Measurements from ENCODE around the gene MRGPRF. TPM values are rescaled to one million over a fixed set of nuclear protein-coding genes. Genes with fewer than 3 reads are reported as not detected.

Gene MRGPRF
- total RNA-seq, 4 donors from 2014 or later = 34.2 to 67.9 (median 46.3) TPM

DNA sequence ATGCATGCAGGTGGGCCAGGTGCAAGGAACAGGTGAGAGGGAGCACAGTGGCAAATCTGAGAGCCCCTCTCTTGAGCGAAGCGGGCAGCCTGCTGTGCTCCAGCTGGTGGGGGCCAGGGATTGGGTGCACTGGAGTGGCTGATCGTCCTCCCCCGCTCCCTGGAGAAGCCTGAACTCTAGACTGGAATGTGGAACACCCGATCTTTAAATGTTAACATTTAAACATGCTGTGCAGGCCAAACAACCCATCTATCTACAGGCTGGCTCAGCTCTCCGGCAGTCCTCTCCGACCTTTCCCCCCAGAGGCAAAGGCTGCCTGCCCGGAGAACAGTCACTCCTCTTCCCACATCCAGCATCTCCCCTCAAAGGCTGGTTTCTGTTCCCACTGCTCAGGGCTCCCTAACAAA lies 5.1 kb downstream of the MRGPRF start:
- no peak for DNase-seq (ENCODE audit: low spot score in 2 of 2)
- Histone ChIP-seq H3K36me3 (peaks cover 0 to 26% (median 0%) of the 10 kb centered on the region in 3 donors), H3K27me3 (no peaks in the 10 kb centered on the region), H3K4me3 (no peak overlapping the region), H3K9me3 (no peaks in the 10 kb centered on the region), H3K27ac (peak overlapping the region; percentile 71 to 95 (median 84)), H3K4me1 (peaks cover 0 to 75% (median 49%) of the 10 kb centered on the region in 4 donors)
- 15 to 36% methylated on average over 8 of the region's 8 CpGs for WGBS, 2 donors
- TF ChIP-seq POLR2A (IDR thresholded peaks at IDR 0.05) (no peak), EP300 (IDR thresholded peaks at IDR 0.05) (no peak)
- TF ChIP-seq, protein P1, sequence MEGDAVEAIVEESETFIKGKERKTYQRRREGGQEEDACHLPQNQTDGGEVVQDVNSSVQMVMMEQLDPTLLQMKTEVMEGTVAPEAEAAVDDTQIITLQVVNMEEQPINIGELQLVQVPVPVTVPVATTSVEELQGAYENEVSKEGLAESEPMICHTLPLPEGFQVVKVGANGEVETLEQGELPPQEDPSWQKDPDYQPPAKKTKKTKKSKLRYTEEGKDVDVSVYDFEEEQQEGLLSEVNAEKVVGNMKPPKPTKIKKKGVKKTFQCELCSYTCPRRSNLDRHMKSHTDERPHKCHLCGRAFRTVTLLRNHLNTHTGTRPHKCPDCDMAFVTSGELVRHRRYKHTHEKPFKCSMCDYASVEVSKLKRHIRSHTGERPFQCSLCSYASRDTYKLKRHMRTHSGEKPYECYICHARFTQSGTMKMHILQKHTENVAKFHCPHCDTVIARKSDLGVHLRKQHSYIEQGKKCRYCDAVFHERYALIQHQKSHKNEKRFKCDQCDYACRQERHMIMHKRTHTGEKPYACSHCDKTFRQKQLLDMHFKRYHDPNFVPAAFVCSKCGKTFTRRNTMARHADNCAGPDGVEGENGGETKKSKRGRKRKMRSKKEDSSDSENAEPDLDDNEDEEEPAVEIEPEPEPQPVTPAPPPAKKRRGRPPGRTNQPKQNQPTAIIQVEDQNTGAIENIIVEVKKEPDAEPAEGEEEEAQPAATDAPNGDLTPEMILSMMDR (IDR thresholded peaks at IDR 0.05) = no peak

GRCh38 chr11:69006816-69007215 lies 6.2 kb downstream of the MRGPRF start:
- peaks cover 0 to 77% (median 54%) of the 10 kb centered on the region in 4 donors for H3K4me1 ChIP-seq
- DNase-seq (ENCODE audit: low spot score in 2 of 2) = no peak
- H3K27ac ChIP-seq = peak overlapping the region in 2 of 4 donors; percentile 86 to 95
- H3K4me3 ChIP-seq = no peak overlapping the region
- TF ChIP-seq POLR2A (IDR thresholded peaks at IDR 0.05) (no peak), EP300 (IDR thresholded peaks at IDR 0.05) (no peak)
- TF ChIP-seq, protein P1 (IDR thresholded peaks at IDR 0.05) = no peak
- H3K36me3 ChIP-seq = peaks cover 0 to 26% (median 0%) of the 10 kb centered on the region in 3 donors
- H3K9me3 ChIP-seq = no peaks in the 10 kb centered on the region
- WGBS, 2 donors = 82 to 89% methylated on average over 12 of the region's 12 CpGs
- no peaks in the 10 kb centered on the region for H3K27me3 ChIP-seq

- WGBS, 2 donors = 93% methylated on average over 43 to 47 of the region's 48 CpGs
- peak in 1 of 2 donors; percentile 12 for DNase-seq (ENCODE audit: low spot score in 2 of 2)
- H3K4me1 ChIP-seq = peaks cover 0 to 77% (median 56%) of the 10 kb centered on the region in 4 donors
- no peak overlapping the region for H3K4me3 ChIP-seq
- H3K27ac ChIP-seq = peak overlapping the region in 2 of 4 donors; percentile 8
- TF ChIP-seq, protein P1 (IDR thresholded peaks at IDR 0.05) = no peak
- TF ChIP-seq POLR2A (IDR thresholded peaks at IDR 0.05) (no peak), EP300 (IDR thresholded peaks at IDR 0.05) (no peak)
- peaks cover 0 to 26% (median 0%) of the 10 kb centered on the region in 3 donors for H3K36me3 ChIP-seq
- H3K9me3 ChIP-seq = no peaks in the 10 kb centered on the region
- H3K27me3 ChIP-seq = no peaks in the 10 kb centered on the region
These were observed 7.2 kb downstream of the MRGPRF start for GRCh38 chr11:69005631-69006368.

DNA sequence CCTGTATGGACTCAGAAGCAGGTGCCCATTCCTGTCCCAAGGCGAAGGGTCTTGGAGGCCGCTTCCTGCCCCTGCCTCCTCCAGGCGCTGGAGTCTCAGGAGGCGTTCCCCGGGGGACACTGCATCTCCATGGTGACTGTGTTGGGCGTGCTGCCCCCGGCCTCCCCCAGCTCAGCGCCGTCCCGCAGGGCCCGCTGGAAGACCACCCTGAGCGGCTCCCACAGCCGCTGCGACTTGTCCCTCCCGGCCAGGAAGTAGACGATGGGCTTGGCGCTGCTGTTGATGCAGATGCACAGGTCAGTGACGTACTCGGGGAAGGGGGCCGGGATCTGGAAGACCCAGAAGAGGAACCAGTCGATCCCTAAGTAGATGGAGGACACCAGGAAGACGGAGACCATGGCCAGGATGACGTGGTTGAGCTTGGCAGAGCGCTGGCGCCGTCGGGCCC lies 7.8 kb downstream of the MRGPRF start:
- 80 to 91% methylated on average over 26 to 27 of the region's 27 CpGs for WGBS, 2 donors
- Histone ChIP-seq H3K4me1 (peaks cover 0 to 77% (median 57%) of the 10 kb centered on the region in 4 donors), H3K27me3 (no peaks in the 10 kb centered on the region), H3K9me3 (no peaks in the 10 kb centered on the region), H3K4me3 (no peak overlapping the region), H3K36me3 (peaks cover 0 to 26% (median 0%) of the 10 kb centered on the region in 3 donors), H3K27ac (peak overlapping the region in 2 of 4 donors; percentile 91 to 95)
- TF ChIP-seq, protein P1 (IDR thresholded peaks at IDR 0.05) = no peak
- TF ChIP-seq EP300 (IDR thresholded peaks at IDR 0.05) = no peak
- TF ChIP-seq POLR2A (IDR thresholded peaks at IDR 0.05) = no peak
- peak in 1 of 2 donors; percentile 12 for DNase-seq (ENCODE audit: low spot score in 2 of 2)
